HG03354 (cell line): ENCODE data around the gene CIART.
A peak's percentile ranks its signal among the peaks of the same experiment; 100 is the strongest.
"Not testable (repeated sequence)": the region's sequence is repeated elsewhere in the genome, so short reads cannot be mapped to it uniquely, and the experiment has no call there.

Source experiments
- ATAC-seq: cut with Tn5 transposase; IDR thresholded peaks from one replicate; pipeline ENCODE4 v1.9.1; 2021; ENCODE audit warnings: mild to moderate bottlenecking; ENCODE audit not compliant: unreplicated experiment, poor library complexity, severe bottlenecking

CIART gene, protein sequence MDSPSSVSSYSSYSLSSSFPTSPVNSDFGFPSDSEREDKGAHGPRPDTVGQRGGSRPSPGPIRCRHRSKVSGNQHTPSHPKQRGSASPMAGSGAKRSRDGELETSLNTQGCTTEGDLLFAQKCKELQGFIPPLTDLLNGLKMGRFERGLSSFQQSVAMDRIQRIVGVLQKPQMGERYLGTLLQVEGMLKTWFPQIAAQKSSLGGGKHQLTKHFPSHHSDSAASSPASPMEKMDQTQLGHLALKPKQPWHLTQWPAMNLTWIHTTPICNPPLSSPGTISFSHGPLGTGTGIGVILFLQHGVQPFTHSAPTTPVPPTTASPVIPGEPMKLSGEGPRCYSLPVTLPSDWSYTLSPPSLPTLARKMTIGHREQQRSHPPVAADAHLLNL

DNA sequence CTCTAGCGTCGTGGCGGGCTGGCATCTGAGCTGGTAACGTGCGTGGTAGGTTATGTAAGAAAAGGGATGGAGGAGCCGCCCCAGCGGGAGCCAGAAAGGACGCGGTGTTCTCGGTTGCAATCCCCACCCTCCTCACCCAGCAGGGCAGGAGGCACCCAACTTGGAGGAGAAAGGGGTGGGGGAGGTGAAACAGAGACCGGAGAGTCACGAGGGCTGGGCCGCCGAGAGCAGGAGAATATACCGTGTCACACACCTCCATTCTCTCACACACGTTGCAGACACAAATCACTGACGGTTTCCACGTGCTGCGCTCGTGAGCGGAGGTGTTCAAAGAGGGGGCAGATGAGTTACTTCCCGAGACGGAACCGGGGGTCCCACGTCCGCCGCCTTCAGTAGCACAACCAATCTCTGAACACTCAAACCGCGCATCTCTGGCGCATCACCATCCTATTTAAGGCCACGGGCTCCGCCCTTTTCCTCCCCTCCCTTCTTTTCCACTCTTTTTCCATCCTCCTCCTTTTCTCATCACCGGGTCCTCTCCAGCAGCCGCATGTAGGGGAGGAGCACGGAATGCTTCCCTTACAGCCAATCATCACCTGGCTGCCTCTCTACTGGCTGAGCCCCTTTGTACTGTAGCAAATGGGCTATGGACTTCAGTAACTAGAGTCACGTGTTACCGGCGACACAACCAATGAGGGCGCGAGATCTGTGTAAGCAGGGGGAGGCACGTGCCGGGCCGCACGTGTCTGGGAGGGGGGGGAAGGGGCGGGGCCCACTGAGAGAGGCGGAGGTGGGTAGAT is at the start of gene CIART:
TSS of gene CIART (plus strand) at position 797 of the 800 bp plus-strand sequence. CDS start 714 bp downstream, outside the sequence.
- peak; percentile 92 for ATAC-seq

DNA sequence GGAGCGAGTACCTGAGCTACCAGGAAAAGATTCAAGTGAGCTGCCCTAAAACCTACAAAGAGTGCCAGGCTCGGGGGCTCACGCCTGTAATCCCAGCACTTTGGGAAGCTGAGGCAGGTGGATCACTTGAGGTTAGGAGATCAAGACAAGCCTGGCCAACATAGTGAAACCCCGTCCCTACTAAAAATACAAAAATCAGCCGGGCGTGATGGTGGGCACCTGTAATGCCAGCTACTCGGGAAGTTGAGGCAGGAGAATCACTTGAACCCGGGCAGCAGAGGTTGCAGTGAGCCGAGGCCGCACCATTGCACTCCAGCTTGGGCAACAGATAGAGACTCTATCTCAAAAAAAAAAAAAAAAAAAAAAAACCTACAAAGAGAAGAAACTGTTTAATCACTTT is 49.4 kb upstream of the CIART start:
- ATAC-seq = not testable (repeated sequence)

DNA sequence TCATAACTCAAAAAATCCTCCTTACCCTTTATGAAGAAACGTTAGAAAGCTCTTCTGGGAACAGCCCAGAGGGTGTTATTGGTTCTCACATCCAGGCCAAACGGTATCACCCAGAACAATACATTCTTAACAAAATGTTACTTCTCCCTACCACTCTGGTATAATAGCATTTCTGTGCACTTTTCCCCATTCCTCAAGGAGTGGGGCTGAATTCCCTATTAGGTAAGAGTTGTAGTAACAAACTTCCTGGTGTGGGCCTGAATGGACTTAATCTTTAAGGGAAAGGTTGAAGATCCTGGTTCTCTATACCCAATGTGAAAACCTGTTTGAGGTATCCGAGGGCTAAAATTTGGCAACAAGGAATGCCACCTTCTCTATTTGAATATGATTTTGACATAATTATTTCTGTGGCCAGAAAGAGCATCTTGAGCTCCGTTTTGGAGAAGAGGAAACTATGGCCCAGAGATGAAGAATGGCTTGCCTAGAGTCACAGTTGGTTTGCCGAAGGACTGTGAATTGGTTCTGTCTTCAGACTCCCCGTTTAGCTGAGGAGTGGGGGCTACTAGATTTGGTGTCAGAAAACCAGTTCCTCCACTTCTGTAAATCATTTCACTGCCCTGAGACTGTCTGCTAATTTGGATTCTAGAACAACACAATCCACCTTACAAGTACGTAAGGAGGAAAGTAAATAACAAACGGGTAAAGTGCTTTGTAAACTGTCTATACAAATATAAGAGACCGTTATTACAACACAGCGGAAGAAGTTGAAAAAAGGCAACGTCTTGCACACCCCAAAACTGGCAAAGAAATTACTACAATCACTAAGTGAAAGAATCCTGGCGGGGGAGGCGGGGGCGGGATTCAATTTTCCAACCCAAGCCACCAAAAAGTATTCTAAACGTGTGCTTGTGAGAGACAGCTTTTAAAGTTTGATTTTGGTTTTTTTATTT is 48.7 kb upstream of the CIART start:
- ATAC-seq = no peak

DNA sequence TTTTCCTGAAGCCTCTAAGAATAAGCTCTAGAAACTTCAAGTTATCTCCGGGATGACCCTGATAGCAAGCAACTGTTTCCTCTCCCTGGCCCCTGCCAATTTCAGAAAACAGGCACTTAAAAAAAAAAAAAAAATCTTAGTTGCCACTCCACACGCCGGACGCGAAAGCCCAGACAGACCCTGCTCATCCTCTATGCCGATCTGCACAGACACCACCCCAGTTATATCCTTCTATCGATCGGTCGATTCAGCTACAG is 48.1 kb upstream of the CIART start:
- ATAC-seq = no peak

DNA sequence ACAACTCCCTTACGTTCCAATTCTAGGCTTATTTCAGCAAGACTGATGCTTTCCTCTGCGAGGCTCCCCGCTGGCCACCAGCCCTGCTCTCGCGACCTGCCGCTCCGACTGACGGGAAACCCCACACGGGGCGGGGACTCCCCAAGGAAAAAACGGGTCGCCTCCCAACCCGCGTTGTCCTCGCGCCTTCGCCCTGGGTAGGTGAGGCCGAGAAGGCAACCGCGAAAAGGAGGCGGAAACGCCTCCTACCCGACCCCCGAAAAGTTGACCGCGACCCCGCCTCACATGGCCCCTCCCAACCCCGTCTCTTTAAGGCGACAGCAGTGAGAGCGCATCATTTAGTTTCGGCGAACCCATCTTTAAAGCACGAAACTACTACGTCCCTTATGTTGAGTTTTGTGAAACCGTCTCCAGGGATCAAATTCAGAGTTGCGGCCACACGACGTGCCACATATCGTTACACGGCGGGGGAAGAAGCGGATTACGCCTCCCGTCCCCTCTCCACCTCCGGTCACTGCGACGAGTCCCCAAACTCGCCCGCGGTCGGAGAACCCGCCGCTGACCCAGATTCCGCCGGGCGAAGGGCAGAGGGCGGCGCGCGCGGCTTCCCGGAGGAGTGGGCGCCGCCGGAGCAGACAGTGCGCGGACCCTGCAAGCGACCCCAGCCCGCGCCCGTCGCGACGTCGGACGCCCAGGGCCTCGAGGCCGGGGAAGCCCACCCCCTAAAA is 47.6 kb upstream of the CIART start:
- ATAC-seq = peak; percentile 51

DNA sequence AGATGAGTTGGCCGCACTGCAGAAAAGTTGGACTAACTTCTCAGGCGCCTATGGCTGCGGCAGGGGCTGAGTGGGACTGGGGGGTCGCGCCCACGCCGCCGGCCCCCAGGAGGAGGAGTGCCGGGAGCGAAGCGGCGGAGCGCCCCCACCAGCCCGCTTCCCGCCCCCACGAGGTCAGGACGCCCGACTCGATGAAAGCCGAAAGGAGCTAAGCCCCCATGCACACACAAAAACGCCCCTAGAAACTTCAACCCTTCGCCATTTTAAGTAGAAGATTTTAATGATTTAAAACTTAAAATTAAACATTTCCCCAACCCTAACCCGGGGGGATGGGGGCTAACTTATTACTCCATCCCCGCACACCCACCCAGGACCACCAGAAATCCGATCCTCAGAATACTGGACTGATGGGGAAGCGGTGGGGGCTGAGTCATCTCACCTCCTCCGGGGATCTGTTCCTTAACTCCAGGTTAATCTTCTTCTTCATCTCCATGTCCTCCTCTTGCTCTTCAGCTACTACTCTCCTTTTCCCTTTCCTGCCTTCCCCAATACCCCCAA is 47.0 kb upstream of the CIART start:
- peak; percentile 3 for ATAC-seq

DNA sequence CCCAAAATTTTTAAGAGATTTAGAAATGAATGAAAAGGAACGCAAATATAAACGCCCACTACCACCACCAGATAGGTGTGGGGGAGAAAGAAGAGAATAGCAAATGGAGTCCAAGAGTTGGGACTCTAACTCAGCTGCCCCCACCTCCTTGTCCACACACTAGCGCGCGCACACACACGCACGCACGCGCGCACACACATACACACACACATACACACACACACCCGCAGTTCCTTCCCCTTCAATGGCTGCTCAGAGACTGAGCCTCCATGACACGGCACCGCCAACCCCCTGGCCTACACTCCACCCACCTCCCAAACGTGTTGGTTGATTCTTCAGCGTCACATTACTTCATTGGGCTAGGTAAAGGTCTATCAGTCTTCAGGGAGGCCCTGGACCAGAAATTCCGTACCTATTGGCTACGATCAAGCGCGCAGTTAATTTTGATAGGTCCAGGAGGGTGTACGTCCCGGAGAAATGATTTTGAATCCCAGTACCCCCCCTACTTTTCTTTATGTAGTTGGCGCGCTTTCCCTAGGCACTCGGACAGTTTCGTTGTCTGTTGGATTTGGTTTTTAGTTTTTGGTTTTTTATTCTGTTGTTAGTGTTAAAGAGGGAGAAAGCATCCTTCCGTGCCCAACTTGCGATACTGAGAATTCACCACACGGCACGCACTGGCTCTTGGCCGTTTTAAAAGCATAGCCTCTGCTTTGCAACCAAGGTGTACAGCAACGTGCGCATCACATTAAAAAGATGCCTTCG is 46.3 kb upstream of the CIART start, which contains the start of gene ANP32E:
TSS of gene ANP32E (minus strand) at position 261 of the 762 bp plus-strand sequence. CDS start 326 bp downstream, outside the sequence.
- peak; percentile 87 for ATAC-seq

DNA sequence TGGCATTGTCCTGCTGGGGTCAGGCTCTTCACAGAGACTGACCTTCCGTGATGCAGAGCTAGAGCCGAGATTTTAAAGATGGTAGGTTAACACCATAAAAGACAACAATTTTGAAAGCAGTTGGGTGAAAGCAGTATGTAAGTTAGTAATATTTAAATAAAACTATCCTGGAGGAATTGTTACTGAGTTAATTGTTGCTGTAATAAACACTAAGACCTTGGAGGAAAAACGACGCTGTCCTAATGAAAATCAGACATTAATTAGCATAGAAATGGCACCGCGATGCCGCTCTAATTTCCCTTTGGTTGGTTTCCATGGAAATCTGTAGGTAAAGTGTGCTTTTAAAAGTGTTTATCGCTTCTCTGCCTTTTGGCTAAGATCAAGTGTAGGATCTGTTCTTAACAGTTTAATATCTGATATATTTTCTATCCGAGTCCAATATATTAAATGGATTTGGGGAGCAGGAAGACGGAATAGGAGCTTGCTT is 45.7 kb upstream of the CIART start:
- ATAC-seq = no peak

DNA sequence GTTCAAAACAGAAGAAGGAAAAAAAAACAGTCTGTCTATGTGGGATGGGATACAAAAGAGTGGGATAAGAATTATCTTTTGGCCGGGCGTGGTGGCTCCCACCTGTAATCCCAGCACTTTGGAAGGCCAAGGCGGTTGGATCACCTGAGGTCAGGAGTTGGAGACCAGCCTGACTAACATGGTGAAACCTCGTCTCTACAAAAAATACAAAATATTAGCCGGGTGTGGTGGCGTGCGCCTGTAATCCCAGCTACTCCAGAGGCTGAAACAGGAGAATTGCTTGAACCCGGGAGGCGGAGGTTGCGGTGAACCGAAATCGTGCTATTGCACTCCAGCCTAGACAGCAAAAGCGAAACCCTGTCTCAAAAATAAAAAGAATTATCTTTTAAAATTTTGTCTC is 45.2 kb upstream of the CIART start:
- ATAC-seq = not testable (repeated sequence)

DNA sequence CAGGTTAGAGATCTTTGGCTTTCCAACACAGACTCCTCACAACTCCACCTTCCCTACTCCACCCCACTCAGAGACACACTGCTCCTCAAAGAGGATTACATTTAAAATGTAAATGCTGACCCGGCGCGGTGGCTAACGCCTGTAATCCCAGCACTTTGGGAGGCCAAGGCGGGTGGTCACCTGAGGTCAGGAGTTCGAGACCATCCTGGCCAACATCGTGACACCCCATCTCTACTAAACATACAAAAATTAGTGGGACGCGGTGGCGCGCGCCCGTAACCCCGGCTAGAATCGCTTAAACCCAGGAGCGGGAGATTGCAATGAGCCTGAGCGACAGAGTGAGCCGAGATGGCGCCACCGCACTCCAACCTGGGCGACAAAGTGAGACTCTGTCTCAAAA is 44.6 kb upstream of the CIART start:
- no peak for ATAC-seq

DNA sequence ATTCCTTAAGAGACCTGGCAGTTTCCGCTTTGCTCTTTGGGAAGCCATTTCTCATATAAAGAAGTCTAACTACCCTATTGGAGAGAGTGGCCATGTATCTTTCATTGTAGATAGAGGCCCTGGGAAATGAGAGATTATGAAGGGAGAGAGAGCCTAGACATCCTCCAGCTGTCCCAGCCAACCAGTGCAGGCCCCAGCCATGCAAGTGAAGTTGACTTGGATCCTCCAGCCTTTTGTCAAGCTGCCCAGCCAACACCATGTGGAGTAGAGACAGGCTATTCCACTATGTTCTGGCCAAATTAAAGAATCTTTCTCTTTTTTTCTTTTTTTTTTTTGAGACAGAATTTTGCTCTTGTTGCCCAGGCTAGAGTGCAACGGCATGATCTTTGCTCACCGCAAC is 39.4 kb upstream of the CIART start:
- ATAC-seq = no peak

DNA sequence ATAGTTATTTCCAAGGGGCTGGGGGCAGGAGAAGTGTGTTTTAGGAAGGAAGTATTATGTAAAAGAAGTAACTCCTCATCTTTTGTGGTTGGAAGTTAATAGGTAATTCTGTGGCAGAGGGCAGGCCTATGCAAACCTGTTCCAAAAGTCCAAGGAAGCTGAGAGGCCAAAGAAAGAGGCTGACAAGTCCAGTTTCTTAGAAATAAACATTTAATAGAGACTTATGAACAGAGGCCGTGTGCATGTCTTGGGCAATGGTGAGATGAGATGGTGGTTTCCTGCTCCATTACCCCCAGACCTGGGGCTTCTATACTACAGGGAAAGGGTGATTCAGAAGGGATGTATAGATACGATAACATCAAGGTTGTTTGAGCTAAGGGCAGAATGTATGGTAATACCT is 32.4 kb upstream of the CIART start:
- no peak for ATAC-seq

DNA sequence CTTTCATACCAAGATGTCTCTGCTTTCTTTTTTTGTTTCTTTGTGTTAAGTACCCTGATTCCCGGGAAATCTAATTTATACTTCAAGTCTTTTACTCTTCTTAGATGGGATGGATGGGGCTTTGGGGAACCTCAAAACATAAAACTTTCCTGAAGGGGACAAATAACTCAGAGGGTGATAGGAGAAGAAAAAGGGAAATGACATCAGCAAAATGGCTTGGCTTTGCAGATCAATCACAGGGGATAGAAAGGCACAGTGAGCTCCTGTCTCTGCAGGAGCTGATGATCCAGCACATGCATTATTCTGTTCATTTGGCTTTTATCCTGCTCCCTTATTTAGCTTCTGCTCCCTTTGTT is 26.2 kb upstream of the CIART start:
- no peak for ATAC-seq

DNA sequence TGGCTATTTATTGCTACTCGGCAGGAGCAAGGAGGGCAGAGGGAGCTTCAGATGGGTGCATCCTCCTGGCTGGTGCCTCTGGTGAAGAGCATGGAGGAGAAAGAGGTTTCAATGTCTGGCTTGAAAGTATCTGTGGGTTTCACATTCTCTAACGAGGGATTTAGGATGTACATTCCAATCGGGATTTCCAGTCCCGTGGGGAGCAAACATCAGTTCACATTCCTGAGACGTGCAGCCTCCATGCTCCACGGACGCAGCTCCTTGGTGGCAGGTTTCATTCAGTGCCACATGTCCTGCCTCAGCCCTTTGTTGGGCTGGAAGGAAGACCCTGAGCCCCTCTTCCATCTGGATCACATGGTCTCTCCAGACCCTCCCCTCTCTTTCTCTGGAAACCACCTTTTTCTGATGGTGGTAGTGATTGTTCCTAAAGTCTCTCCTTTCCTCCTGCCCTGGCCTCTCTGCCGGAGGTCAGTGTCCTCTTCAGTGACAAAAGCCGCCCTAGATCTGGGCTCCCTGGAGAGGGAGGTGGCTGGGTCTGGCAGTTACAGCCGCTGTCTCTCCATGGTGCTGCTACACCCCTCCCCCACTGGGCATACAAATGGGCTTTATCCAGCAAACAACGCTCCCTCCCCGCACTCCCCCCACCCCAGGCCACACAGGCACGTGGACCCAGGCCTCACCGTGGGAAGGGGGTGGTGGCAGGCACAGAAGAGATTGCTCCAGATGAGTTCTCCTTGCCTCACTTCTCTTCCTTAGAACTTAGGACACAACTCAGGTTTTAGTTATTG is 25.6 kb upstream of the CIART start:
- no peak for ATAC-seq

DNA sequence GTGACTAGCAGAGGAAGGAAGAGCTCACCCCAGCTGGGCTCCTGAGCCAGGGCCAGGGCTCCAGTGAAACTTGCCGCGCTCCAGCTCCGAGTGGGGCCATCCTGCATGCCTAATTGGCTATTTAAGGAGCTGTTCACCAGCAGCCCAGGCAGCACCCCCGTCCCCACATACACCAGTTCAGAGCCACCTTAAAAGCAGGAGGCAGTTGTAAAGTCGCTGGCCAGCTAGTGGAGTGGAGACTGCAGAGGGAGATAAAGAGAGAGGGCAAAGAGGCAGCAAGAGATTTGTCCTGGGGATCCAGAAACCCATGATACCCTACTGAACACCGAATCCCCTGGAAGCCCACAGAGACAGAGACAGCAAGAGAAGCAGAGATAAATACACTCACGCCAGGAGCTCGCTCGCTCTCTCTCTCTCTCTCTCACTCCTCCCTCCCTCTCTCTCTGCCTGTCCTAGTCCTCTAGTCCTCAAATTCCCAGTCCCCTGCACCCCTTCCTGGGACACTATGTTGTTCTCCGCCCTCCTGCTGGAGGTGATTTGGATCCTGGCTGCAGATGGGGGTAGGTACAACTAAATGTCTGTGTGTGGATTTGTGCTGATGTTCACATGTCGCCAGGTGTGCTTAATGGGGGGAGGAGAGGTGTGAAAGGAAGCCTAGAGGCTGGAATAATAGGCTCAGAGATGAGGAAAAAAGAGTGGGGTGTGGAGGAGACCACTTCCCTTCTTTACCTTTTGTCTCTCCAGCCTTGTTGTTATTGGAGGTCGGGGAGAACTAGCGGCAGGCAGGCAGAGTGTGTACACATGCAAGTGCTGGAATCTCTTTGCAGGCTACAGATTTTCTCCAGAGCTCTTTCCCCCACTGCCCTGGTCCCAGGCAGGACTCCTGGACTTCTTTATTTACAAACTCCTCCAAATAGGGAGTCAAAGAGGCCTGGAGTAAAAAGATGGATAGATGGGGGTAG is 24.4 kb upstream of the CIART start, which contains the start of gene CA14:
TSS of gene CA14 (plus strand) at position 151 of the 962 bp plus-strand sequence. CDS start at position 506, 355 bp downstream.
- no peak for ATAC-seq

DNA sequence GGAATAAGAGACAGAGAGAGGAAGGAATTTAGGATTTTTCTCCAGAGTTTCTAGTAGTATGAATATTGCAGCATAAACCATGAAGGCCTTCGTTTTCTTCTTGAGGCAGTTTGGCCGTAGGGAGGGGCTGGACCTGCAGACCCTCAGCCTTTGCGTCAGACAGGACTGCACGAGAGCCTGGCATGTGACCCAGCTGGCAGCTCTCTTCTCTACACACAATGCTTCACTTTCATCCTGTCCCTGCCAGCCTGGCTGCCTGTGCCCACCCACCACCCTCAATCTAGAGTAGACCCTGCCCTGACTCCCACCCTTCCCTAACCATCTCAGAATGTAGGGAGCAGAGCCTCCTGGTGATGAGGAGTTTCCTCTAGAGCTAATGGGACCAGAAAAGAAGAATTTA is 23.1 kb upstream of the CIART start:
- ATAC-seq = no peak
